NAMALWA (cell line): Measurements from ENCODE around the gene PTCD1.

Source experiments
- DNase-seq: peaks from one replicate; pipeline ENCODE4 v3.0.0-alpha.2; 2015; ENCODE audit warnings: low spot score

PTCD1 gene

DNA sequence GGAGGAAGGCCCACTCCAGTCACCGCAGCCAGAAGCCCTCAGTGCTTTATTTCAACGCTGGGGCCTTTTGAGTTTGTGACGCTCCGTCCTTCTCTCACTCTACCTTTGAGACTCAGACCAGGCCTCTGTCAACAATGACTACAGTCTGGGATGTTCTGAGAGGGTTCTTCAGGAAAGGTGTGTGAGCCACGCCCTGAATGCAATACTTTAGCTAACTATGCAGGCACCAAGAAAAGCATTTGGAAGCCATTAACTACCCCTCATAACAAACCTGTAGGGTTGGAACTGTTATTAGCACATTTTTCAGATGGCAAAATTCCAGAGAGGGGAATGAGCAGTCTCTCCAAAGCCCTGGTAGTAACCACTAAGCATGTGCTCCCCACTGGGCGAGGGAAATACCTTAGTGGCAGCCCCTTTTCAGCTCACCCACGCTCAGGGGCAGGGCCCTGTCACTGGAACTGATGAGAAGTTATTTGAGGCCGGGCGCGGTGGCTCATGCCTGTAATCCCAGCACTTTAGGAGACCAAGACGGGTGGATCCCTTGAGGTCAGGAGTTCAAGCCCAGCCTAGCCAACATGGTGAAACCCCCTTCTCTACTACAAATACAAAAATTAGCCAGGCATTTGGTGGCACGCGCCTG lies 69.7 kb downstream of the PTCD1 start:
- no peak for DNase-seq
